Stimulated activated naive CD4-positive, alpha-beta T cell (primary cell): ENCODE data around the gene TCIRG1.

Experiments
- DNase-seq, 6 experiments: peaks; one replicate each; lab custom pipeline; 2025; lab: John Stamatoyannopoulos, UW

The TCIRG1 gene

DNA sequence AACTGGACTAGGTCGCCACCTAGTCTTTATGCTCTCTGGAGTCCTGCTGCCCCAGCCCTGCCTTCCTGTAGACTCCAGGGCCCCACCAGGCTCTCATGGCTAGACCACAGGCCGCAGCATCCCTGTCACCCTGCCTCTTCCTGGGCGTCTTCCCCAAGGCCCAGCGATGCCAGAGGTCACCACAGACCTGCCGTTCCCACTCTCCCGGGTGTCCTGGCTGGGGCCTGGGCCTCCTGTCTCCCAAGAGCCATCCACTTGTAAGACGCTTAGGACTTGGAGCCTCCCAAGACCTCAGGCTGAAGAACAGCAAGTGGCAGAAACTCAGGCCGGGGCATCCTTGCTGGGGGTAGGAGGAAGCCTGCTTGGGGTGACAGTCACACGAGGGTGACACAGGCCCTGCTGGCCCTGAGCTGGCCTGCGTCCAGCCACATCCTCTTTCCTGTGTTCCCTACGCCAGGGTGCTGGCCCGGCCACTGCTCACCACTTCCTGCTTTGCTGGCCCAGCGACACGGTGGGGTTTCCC lies 2.0 kb upstream of the TCIRG1 start:
- no peak for DNase-seq

DNA sequence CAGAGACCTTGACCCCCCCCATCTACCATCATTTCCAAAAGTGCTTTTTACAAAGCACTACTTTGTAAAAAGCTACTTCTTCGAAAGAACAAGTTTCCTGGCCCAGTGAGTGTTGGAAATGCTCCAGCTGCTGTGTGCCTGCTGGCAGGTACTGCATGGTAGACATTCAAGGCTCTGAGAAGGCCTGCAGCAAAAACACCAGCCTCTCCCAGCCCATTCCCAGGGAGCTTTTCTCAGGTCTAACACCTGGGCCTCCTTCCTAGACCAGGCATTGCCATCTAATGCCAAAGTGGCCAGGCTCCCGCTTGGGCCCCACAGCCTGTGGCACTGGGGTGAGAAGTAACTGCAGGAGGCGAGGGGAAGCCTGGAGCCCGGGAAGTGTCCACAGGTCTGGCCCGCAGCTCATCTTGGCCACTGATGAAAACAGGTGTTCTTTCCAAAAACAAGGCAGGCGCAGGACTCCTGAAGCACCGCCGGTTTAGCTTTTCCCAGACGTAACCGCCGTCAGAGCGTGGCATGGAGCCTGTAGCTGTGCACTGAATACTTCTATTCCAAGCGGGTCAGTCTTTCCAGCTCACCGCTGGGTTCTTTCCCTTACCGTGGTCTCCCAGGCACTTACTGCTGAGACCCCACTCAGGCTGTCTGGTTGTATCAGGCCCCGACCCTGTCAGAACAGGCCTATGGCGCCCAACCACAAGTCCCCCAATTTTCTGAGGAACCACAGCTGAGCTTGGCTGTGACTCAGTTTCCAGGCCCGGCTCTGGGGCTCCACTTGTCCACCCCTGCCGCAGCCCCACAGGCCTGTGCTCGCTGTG lies 1.2 kb upstream of the TCIRG1 start:
- no peak for DNase-seq

DNA sequence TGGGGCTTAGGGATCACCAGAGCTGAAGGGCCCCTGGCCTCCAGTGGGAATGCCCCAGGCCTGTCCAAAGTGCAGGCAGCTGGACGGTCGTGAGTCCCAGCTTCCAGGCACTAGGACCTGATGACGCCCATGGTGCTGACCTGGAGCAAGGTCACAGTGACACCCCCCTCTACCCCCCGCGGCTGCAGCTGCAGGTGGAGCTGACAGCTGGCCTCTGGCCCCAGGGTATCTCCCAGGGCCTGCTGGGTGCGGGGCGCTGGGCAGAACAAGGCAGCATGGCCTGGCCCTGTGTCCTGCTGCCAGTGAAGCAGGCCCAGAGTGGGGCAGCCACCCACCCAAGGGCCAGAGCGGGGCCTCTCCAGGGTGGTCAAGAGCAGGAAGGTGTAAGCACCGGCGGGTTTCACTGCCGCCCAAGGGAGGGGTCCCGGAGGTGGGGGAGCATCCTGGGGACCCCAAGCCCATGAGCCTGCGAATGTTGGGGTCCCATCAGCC lies 553 bp upstream of the TCIRG1 start:
- DNase-seq = no peak

DNA sequence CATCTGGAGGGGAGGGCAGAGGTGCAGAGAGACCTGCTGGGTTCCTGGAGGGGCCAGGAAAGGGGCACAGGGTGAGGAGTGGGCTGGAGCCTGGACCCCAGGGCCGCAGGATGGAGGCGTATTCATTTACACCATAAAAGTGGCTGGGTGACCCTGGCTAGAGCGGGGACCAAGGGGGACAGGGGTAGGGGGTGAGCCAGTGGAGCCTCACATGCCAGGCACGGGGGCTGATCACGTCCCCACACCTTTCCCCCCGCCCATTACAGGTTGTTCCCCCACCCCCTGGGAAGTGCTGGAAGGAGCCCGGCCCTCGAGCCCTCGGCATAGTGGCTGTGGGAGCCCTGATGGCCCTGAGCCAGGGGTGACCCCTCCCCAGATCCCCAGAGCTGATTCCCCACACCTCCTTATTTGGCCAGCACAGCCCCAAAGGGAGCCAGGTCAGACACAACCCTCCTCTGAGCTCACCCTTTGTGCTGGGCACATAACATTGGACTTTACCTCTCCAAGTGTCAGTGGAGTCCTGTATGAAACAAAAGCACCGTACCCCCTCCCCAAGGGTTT lies 781 bp downstream of the TCIRG1 start:
- peak in 1 of 6 experiments; percentile 27 for DNase-seq

DNA sequence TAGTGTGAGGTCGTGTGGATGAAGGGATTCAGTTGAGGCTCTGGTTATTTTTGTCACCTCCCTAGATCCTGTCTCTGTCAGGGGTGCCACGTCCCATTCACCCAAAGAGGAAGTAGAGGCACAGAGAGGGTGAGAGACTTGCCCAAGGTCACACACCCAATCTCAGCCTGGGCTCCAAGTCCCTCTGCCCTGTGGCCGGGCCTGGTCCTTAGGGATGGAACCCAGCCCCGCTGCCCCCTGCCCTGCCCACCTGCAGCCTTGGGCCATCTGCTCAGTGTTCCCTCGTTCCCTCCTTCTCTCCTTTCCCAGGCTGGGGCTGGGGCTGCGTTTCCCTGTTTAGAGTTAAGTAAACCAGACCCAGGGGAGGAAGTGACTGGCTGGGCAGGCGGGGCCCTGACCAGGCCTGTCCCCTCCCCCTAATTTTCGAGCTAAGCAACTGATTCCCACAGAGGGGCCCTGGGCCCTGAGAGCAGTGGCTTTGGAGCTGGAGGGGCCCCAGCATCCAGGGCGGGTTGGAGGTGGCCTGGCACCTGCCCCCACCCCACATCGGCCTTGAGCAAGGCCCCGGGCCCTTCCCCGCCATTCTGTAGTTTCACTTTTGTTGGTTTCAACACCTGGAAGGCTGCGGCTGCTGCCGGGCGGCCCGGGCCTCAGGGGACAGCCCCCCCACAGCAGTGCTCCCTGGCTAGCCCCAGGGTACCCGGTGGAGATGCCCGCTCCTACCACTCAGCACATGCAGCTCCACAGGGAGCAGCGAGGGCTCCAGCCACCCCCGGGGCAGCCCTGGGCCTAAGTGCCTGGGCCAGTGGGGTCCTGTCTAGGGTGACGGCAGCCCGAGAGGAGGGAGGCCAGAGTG lies 1.5 kb downstream of the TCIRG1 start:
- DNase-seq = peak in 5 of 6 experiments; percentile 17 to 72 (median 48)

DNA sequence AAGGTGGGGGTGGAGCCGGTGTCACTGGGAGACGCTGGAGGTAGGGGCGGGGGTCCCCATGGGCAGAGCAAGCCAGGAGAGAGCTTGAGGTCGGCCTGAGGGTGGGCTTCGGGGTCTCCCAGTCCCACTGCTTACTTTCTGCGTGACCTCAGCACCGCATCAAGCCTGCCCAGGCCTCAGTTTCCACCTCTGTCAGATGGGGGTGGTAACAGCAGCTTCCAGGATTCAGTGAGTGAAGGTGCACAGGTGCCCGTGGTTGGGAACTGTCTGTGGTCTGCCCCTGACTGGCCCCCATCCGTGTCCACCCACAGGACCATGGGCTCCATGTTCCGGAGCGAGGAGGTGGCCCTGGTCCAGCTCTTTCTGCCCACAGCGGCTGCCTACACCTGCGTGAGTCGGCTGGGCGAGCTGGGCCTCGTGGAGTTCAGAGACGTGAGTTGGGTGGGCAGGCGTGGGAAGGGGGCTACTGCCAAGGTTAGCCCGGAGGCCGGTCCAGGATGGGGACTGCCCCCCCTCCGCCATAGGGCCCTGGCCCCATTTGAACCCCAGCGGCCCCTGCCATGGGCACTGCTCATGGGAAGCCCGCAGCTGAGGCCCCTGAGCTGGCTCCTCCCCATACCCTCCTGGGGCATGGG lies 2.2 kb downstream of the TCIRG1 start:
- no peak for DNase-seq

DNA sequence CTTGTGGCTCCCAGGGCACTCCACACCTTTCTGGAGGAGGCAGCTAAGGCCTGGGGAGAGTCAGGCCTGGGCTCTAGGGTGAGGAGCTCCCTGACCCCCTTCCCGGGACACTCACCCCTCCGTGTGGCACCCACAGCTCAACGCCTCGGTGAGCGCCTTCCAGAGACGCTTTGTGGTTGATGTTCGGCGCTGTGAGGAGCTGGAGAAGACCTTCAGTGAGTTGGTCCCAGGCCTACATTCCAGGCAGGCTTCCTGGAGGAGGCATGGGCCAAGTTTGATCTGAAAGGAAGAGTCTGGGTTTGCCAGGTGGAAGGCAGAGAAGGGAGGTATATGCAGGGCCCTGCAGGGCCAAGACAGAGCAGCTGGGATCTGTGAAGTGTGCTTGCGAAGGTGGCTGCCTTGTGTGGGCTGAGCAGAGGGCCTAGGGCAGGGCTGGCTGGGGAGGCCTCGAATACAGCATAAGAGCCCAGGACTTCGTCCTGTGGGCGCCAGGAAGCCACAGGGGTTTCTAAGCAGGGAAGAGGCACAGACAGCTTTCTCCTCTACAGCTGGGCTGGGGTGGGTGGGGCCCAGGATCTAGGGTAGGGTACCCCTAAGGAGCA lies 2.9 kb downstream of the TCIRG1 start:
- DNase-seq = no peak

DNA sequence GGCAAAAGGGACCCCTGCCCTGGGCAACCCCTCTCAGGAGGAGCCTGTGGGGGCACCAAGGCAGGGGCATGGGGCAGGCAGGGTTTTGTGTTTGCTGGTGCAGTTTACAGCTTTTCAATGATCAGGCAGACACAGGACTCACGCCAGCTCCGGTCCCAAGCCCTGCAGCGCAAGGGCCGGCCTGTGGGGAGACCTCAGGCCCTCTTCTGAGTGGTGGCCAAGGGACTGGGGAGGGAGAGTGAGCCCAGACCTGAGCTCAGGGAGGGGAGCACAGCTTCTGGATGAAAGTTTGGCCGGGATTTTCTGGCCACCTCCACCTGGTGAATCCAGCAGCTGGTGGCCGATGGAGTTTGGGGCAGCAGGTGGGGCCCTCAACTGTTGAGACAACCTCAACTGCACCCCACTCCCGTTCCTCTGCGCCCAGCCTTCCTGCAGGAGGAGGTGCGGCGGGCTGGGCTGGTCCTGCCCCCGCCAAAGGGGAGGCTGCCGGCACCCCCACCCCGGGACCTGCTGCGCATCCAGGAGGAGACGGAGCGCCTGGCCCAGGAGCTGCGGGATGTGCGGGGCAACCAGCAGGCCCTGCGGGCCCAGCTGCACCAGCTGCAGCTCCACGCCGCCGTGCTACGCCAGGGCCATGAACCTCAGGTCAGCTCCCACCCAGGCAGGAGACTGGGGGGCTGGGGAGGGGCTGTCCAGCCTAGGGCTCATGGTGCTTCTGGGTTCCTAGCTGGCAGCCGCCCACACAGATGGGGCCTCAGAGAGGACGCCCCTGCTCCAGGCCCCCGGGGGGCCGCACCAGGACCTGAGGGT lies 3.6 kb downstream of the TCIRG1 start:
- DNase-seq = no peak

DNA sequence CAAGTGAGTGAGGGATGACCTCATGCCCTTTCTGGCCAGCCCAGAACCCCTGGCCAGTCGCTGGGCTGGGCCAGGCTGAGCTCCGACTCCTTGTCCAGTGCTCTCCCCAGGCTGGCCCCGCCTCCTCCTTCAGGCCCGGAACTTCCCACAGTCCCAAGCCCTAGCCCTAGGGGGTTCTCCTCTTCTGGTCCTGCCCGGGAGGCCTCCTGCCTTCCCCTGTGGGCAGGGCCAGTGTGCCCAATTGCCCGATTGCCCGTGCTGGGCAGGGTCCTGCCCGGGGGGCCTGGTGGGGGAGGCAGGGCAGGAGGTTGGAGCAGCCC lies 4.2 kb downstream of the TCIRG1 start:
- no peak for DNase-seq

DNA sequence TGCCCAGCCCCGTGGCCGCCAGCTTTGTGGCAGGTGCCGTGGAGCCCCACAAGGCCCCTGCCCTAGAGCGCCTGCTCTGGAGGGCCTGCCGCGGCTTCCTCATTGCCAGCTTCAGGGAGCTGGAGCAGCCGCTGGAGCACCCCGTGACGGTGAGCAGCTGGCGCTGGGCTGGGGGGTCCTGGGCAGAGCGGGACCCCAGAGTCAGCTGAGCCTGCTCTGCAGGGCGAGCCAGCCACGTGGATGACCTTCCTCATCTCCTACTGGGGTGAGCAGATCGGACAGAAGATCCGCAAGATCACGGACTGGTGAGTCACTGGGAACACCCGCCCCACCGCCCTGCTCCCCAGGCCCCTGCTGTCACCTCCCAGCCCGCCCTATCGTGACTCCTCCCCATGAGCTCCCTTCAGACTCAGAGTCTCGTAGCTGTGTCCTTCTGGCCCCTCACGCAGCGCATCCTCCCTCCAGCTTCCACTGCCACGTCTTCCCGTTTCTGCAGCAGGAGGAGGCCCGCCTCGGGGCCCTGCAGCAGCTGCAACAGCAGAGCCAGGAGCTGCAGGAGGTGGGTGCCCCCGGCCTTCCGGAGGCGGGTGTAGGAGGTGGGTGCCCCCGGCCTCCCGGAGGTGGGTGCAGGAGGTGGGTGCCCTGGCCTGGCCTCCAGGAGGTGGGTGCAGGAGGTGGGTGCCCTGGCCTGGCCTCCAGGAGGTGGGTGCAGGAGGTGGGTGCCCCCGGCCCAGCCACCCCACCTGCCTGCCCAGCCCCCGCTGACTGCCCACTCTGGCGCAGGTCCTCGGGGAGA lies 4.7 kb downstream of the TCIRG1 start:
- DNase-seq = no peak

DNA sequence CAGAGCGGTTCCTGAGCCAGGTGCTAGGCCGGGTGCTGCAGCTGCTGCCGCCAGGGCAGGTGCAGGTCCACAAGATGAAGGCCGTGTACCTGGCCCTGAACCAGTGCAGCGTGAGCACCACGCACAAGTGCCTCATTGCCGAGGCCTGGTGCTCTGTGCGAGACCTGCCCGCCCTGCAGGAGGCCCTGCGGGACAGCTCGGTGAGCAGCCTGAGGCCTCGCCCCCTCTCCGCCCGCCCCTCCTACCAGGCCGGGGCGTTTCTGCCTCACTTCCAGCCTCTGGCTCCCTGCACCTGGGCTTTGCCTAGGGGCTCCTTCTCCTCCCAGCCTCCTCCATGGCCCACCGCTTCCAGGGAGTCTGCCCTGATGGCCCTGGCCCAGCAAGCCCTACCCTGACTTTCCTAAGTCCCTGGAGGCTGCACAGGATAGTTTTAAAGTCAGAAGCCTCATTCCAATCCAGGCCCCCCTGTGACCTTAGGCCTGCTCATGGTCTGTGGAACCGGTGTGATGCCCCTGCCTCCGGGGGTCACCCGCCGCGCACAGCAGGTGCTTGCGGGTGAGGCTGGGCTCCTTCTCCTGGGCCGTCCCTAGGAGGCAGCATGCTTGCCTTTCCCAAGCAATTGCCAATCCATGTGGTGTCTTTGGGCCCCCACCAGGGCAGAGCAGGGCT lies 5.5 kb downstream of the TCIRG1 start:
- no peak for DNase-seq

DNA sequence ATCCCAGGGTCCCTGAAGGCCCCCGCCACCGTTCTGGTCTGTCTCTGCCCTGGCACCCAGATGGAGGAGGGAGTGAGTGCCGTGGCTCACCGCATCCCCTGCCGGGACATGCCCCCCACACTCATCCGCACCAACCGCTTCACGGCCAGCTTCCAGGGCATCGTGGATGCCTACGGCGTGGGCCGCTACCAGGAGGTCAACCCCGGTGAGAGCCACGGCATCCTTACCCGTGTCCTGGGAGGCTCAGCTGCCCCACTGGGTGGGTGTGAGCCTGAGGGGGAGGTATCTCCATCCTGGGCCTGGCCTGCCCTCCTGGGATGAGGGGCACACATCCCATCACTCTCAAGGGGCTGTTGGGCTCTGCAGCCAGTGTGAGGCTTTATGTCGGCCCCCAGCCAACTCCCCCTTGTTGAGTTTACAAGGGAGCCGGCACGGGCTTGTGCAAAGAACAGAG lies 6.1 kb downstream of the TCIRG1 start:
- no peak for DNase-seq

DNA sequence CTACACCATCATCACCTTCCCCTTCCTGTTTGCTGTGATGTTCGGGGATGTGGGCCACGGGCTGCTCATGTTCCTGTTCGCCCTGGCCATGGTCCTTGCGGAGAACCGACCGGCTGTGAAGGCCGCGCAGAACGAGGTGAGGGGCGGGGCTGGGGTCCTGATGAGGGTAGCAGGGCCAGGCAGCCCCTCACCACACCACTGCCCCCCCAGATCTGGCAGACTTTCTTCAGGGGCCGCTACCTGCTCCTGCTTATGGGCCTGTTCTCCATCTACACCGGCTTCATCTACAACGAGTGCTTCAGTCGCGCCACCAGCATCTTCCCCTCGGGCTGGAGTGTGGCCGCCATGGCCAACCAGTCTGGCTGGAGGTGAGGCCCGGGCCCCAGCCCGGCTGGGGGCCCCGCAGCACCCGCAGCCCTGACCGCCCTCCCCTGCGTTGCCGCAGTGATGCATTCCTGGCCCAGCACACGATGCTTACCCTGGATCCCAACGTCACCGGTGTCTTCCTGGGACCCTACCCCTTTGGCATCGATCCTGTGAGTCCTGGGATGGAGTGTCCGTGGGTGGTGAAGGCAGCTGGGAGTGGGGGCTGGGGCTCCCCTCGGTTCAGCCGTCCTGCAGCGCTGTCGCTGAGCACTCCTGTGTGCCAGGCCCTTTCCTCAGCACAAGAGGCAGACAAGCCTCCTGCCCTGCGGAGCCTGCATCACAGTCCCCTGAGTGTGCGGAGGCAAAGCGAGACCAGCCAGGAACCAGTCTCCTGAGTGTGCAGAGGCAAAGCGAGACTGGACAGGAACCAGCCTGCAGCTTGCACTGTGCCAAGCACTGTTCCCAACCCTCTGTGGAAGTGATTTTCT lies 8.8 kb downstream of the TCIRG1 start:
- DNase-seq = no peak

DNA sequence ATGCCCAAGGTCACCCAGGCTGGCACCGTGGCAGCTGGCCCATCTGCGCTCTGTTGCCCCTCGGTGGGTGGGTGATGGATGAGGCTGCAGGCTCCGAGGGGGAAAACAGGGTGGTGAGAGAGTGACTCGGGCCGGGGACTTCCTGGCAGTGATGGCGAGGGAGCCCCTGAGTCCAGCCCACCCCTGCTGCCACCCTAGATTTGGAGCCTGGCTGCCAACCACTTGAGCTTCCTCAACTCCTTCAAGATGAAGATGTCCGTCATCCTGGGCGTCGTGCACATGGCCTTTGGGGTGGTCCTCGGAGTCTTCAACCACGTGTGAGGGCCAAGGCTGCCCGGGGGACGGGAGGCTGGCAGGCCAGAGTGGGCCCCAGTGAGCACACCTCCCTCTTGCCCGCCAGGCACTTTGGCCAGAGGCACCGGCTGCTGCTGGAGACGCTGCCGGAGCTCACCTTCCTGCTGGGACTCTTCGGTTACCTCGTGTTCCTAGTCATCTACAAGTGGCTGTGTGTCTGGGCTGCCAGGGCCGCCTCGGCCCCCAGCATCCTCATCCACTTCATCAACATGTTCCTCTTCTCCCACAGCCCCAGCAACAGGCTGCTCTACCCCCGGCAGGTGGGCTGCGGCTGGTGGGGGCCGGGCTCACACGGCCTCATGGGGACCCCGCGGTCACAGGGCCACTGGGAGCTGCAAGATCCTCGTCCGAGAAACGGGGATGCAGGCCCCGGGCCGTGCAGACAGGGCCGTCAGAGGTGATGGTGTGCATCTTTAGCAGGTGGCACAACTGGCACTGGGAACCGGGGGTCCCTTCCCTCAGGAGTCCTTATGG lies 10.1 kb downstream of the TCIRG1 start:
- DNase-seq = no peak

DNA sequence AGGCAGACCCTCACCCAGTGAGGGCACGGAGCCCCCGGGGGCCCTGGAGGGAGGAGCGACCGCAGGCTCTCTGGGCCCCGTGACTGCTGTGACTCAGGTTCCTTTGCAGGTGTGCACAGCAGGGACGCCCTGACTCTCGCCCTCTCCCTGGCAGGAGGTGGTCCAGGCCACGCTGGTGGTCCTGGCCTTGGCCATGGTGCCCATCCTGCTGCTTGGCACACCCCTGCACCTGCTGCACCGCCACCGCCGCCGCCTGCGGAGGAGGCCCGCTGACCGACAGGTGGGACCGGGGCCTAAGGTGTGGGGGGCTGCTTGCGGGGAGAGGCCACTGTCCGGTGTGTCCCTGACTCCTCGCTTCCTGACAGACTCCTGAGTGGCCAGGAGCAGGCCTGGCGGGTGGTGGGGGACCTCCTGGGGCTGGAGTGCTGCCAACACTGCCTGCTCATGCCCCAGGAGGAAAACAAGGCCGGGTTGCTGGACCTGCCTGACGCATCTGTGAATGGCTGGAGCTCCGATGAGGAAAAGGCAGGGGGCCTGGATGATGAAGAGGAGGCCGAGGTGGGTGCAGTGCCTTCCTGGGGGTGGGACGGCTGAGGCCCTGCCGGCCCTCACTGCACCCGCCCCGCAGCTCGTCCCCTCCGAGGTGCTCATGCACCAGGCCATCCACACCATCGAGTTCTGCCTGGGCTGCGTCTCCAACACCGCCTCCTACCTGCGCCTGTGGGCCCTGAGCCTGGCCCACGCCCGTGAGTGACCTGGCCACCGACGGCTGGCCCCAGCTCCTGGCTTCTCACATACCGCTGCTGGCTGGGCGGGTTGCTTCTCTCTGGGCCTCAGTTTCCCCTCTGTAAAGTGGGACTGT lies 10.9 kb downstream of the TCIRG1 start:
- no peak for DNase-seq

DNA sequence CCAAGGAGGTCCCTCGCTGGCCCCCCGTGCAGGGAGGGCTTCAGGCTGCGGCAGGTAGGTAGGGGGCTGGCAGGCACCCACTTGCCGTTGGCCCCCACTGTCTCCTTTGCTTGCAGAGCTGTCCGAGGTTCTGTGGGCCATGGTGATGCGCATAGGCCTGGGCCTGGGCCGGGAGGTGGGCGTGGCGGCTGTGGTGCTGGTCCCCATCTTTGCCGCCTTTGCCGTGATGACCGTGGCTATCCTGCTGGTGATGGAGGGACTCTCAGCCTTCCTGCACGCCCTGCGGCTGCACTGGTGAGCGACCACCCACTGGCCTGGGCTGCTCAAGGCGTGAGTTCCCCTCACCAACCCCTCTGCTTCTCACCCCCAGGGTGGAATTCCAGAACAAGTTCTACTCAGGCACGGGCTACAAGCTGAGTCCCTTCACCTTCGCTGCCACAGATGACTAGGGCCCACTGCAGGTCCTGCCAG lies 11.6 kb downstream of the TCIRG1 start:
- DNase-seq = no peak
